ENCODE results near the gene LOX. TPM values are rescaled to one million over a fixed set of nuclear protein-coding genes. Genes with fewer than 3 reads are reported as not detected.

The LOX gene
- 782 and 874 TPM in 2 replicates for total RNA-seq

DNA sequence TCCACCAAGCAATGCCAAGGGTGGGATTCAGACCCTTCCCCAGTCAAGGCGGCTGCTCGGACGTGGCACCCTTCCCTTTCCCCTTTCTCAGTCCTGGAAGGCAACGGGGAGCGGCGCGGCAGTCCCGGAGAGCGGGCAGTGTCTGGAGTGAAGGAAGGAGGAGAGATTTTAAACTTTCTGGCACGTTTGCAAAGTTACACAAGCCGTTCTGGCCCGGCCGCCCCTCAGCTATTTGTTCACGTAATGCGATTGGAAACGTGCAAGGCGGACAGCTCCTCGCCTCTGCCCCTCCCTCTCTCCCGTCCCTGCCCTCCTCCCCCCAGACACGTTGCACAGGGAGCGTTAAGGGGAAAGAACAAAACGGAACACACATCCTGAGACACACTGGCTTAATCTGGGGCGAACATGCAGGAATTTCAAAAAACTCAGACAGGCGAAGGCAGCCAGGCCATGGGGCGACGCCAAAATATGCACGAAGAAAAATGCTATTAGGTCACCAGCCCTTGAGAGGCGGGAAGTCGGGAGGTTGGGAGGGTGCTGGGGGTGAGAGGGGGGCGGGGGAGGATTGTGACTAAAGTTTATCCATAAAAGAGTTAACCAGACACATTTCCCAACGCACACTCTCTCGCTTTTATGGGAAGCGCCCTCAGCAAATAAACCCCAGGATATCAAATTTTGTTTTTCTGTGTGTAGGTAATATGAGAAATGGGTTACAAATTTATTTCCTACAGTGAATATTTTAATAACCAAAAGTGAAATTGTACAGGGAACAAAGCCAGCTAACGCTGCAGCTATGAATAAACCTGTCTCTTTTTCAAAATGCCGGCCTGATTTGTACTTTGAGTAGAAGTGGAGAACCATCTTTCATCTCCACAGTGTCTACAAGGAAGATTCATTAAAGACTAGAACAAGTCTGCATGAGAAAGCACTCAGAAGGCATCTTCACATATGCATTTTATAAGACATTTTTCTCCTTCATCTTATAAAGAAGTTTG is at the start of gene LOX:
TSS of gene LOX (minus strand) at position 144 of the 995 bp plus-strand sequence. CDS start 274 bp downstream, outside the sequence.

Other genes starting within 250 kb of the LOX start
- gene FTMT, start 226.4 kb downstream of the LOX start, total RNA-seq: not detected in 2 replicates
- gene SRFBP1, start 116.3 kb downstream of the LOX start, total RNA-seq: 22.3 and 25.7 TPM in 2 replicates
- 0.37 and 1.2 TPM in 2 replicates for gene ZNF474, start 51.3 kb upstream of the LOX start, total RNA-seq
- gene SNCAIP, start 234.0 kb upstream of the LOX start, total RNA-seq: 2.2 and 13.1 TPM in 2 replicates

Measured in smooth muscle cell of the umbilical artery (primary cell).